K562 (cell line): ENCODE data around the gene DAB2IP. TPM values are rescaled to one million over a fixed set of nuclear protein-coding genes. Genes with fewer than 3 reads are reported as not detected.

Experiments used
- ATAC-seq: fragments of 200-7000 bp; cut with Tn5 transposase; 3 replicates; pipeline ENCODE4 v1.9.1; 2020; ENCODE audit warnings: moderate library complexity
- BruUV-seq: library from RNA; stranded (reverse); fragments of 400-500 nt; replicated peaks from 2 replicates; lab custom pipeline; 2021; lab: Mats Ljungman, UMichigan
- CTCF ChIA-PET: fragments of 300-600 bp; formaldehyde crosslinking; extraction: SDS; loops from one replicate; lab custom pipeline; 2021; ENCODE audit warnings: low intra/inter-chr PET ratio; lab: Yijun Ruan, JAX
- POLR2A ChIA-PET: fragments of 300-600, 350-650 bp; sonication (Branson Sonifier 250); formaldehyde crosslinking; extraction: SDS; loops from one replicate; lab custom pipeline; 2021; ENCODE audit warnings: antibody characterized with exemption, inconsistent platforms; lab: Yijun Ruan, JAX
- DNase-seq, 4 experiments: peaks; one replicate each; pipeline versions ENCODE4 v3.0.0 to v3.0.0-alpha.2; 2011 to 2018; ENCODE audit warnings: low spot score in 3 of 4, mixed read lengths in 3 of 4; ENCODE audit errors: extremely low read depth in 1 of 4
- FAIRE-seq: peaks from 2 replicates; lab custom pipeline; 2011; peaks lifted over from hg19 to GRCh38; lab: Jason Lieb, UNC
- H2AFZ ChIP-seq: 2 replicates; pipeline ENCODE4 v1.6.0; 2011; ENCODE audit warnings: low read depth, low read length, control low read depth, inconsistent platforms
- H3K27ac ChIP-seq: fragments of 200-600 bp; 3 replicates; pipeline ENCODE4 v1.8.0; 2011; ENCODE audit warnings: low read depth, mild to moderate bottlenecking, control low read depth, inconsistent platforms, low read length, moderate library complexity, mixed read lengths; ENCODE audit errors: extremely low read depth
- H3K27me3 ChIP-seq, 2 experiments: fragments of 300-600 bp in 1 of 2; 2 replicates in 1 of 2; 3 replicates in 1 of 2; pipeline versions ENCODE4 v1.6.0 to v1.8.0; 2011; ENCODE audit warnings: inconsistent platforms in 2 of 2, low read length in 2 of 2, mild to moderate bottlenecking in 1 of 2, mixed read lengths in 1 of 2, moderate library complexity in 1 of 2; ENCODE audit not compliant: control insufficient read depth in 2 of 2, insufficient read depth in 2 of 2
- H3K36me3 ChIP-seq: fragments of 300-600 bp; 3 replicates; pipeline ENCODE4 v1.8.0; 2011; ENCODE audit warnings: mild to moderate bottlenecking, low read length, inconsistent platforms; ENCODE audit not compliant: control insufficient read depth, insufficient read depth
- H3K4me1 ChIP-seq, 2 experiments: fragments of 200-600 bp in 1 of 2; replicated peaks in 1 of 2; 2 replicates in 1 of 2; 3 replicates in 1 of 2; pipeline versions ENCODE4 v1.5.1 to v1.8.0; 2011; ENCODE audit warnings: inconsistent platforms in 2 of 2, low read length in 2 of 2, mild to moderate bottlenecking in 1 of 2, mixed read lengths in 1 of 2, moderate library complexity in 1 of 2; ENCODE audit not compliant: control insufficient read depth in 2 of 2, insufficient read depth in 2 of 2
- H3K4me2 ChIP-seq: 2 replicates; pipeline ENCODE4 v1.6.1; 2011; ENCODE audit warnings: low read length, control low read depth, inconsistent platforms, mixed read lengths; ENCODE audit not compliant: insufficient read depth
- H3K4me3 ChIP-seq: fragments of 200-600 bp; sonication (generic), shearing (Covaris generic); 2 replicates; pipeline ENCODE4 v1.5.1; 2016; ENCODE audit warnings: control low read depth, inconsistent platforms
- H3K79me2 ChIP-seq: fragments of 200-600 bp; 3 replicates; pipeline ENCODE4 v1.8.0; 2011; ENCODE audit warnings: low read length, inconsistent platforms; ENCODE audit not compliant: control insufficient read depth, insufficient read depth
- H3K9ac ChIP-seq, 2 experiments: 2 replicates each; pipeline versions ENCODE4 v1.6.0 to v1.6.1; 2011; ENCODE audit warnings: low read depth in 2 of 2, low read length in 2 of 2, control low read depth in 1 of 2, inconsistent platforms in 1 of 2, mild to moderate bottlenecking in 1 of 2, mixed read lengths in 1 of 2; ENCODE audit not compliant: insufficient read depth in 1 of 2
- H3K9me1 ChIP-seq: one replicate; pipeline ENCODE4 v1.6.0; 2011; ENCODE audit warnings: inconsistent platforms, mild to moderate bottlenecking, low read length, moderate library complexity; ENCODE audit not compliant: control insufficient read depth, insufficient read depth
- H3K9me3 ChIP-seq: replicated peaks from 2 replicates; pipeline ENCODE4 v1.5.1; 2011; ENCODE audit warnings: low read depth, low read length, inconsistent platforms; ENCODE audit not compliant: control insufficient read depth, insufficient read depth
- H4K20me1 ChIP-seq: replicated peaks from 2 replicates; pipeline ENCODE4 v1.6.1; 2011; ENCODE audit warnings: low read length, inconsistent platforms, mixed read lengths; ENCODE audit not compliant: control insufficient read depth, insufficient read depth
- CBX2 ChIP-seq: fragments of 200-600 bp; sonication (generic); IDR thresholded peaks from one replicate; pipeline ENCODE4 v1.6.1; 2012; ENCODE audit warnings: mild to moderate bottlenecking, low read length, inconsistent platforms; ENCODE audit not compliant: insufficient read depth, poor library complexity, severe bottlenecking
- CHCHD3 ChIP-seq: fragments of 250-450 bp; sonication (Bioruptor Pico); IDR thresholded peaks from 2 replicates; pipeline ENCODE4 v2.1.2; 2022; ENCODE audit warnings: mild to moderate bottlenecking
- HNRNPK ChIP-seq: fragments of 200-400 bp; formaldehyde crosslinking; IDR thresholded peaks from one replicate; pipeline ENCODE4 v1.6.1; 2018; ENCODE audit warnings: mild to moderate bottlenecking, low read depth, low read length; ENCODE audit not compliant: poor library complexity, severe bottlenecking
- POLR2G ChIP-seq: fragments of 200-400 bp; formaldehyde crosslinking; IDR thresholded peaks from 2 replicates; pipeline ENCODE4 v1.6.1; 2017; ENCODE audit warnings: low read depth, mild to moderate bottlenecking, antibody characterized with exemption, low read length, moderate library complexity
- ZBTB43 ChIP-seq: sonication (generic); formaldehyde crosslinking; IDR thresholded peaks from 2 replicates; pipeline ENCODE4 v1.8.0; 2023; ENCODE audit warnings: mild to moderate bottlenecking, missing genetic modification reagents
- ZNF143 ChIP-seq: sonication (generic); formaldehyde crosslinking; IDR thresholded peaks from 2 replicates; pipeline ENCODE4 v1.9.0; 2022; ENCODE audit warnings: mild to moderate bottlenecking, missing genetic modification reagents
- WGBS: fragments of 100-300 bp; shearing (Covaris generic); methylation state at CpG from one replicate; pipeline ENCODE4 v1.1.6; 2016; ENCODE audit warnings: low coverage, mixed read lengths; ENCODE audit not compliant: insufficient coverage; ENCODE audit errors: missing lambda C conversion rate; 5-methylcytosine and 5-hydroxymethylcytosine counted together
- in situ Hi-C: fragments of 300-500 bp; cut with MboI; formaldehyde crosslinking; loops from 4 replicates; pipeline ENCODE4 v1.15.0; 2018; ENCODE audit warnings: inconsistent platforms, mixed read lengths
- intact Hi-C: fragments of 100-400 bp; cut with micrococcal nuclease; formaldehyde crosslinking; loops from 2 replicates; pipeline ENCODE4 v1.14.2; 2022
- polyA plus RNA-seq, 8 experiments: library from polyadenylated mRNA; depleted of rRNA in 4 of 8; stranded (reverse) in 5 of 8; unstranded in 3 of 8; fragments of >200 nt; fragmentation: Nextera tagmentation in 2 of 8; fragmentation: Illumina TruSeq in 1 of 8; extraction: Ambion mirVana in 2 of 8; extraction: Trizol in 1 of 8; gene quantifications; 2 replicates each; pipeline versions ENCODE4 v1.2.1 to v1.2.3, GENCODE V29; 2011 to 2014; ENCODE audit warnings: inconsistent platforms in 1 of 8, missing spikeins in 1 of 8
- total RNA-seq, 7 experiments: library from RNA; depleted of rRNA in 6 of 7; stranded (reverse); fragments of >200 nt in 6 of 7; fragmentation: Illumina TruSeq in 2 of 7; extraction: Trizol in 2 of 7; gene quantifications; 2 replicates each; pipeline versions ENCODE4 v1.2.1 to v1.2.3, GENCODE V29; 2011 to 2021; ENCODE audit warnings: low replicate concordance in 1 of 7
- TF ChIP-seq, protein P1 (sequence below): IDR thresholded peaks from 2 replicates; pipeline ENCODE4 v1.6.1; 2016; ENCODE audit warnings: missing genetic modification characterization, missing compliant biosample characterization
- TF ChIP-seq, protein P2 (sequence below): sonication (generic); formaldehyde crosslinking; IDR thresholded peaks from 2 replicates; pipeline ENCODE4 v1.8.0; 2022; ENCODE audit warnings: missing genetic modification reagents, mild to moderate bottlenecking, borderline replicate concordance

Gene DAB2IP
- total and polyA plus RNA-seq, 9 of the 15 experiments (the other 6 are each of a cell fraction or from before 2014, with no cell fraction given), result 0.04 to 0.31 (median 0.08) TPM; not detected in 5

- Histone ChIP-seq H3K9me3 (no peaks in the 10 kb centered on the region), H2AFZ (no peak overlapping the region), H3K4me2 (no peak overlapping the region), H3K4me1 (no peaks in the 10 kb centered on the region), H4K20me1 (peaks cover 35% of the 10 kb centered on the region), H3K79me2 (no peaks in the 10 kb centered on the region), H3K27me3 (peaks cover 13 to 99% of the 10 kb centered on the region in 2 experiments), H3K27ac (no peak overlapping the region), H3K9ac (no peak overlapping the region), H3K4me3 (no peak overlapping the region), H3K36me3 (no peaks in the 10 kb centered on the region), H3K9me1 (peaks cover 3% of the 10 kb centered on the region)
- 2% methylated on average over 6 of the region's 6 CpGs for WGBS
- DNase-seq (no peak), FAIRE-seq (no peak), ATAC-seq (no peak)
- no TSS peak for BruUV-seq
- intact Hi-C loops, result no loop called here
- in situ Hi-C loops, result no loop called here
- TF ChIP-seq CHCHD3 (CRISPR knock-in tag), result no peak
- no peak for TF ChIP-seq CBX2
- TF ChIP-seq, protein P1, sequence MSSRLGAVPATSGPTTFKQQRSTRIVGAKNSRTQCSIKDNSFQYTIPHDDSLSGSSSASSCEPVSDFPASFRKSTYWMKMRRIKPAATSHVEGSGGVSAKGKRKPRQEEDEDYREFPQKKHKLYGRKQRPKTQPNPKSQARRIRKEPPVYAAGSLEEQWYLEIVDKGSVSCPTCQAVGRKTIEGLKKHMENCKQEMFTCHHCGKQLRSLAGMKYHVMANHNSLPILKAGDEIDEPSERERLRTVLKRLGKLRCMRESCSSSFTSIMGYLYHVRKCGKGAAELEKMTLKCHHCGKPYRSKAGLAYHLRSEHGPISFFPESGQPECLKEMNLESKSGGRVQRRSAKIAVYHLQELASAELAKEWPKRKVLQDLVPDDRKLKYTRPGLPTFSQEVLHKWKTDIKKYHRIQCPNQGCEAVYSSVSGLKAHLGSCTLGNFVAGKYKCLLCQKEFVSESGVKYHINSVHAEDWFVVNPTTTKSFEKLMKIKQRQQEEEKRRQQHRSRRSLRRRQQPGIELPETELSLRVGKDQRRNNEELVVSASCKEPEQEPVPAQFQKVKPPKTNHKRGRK (tag), result no peak
- TF ChIP-seq ZBTB43, result no peak
- no peak for TF ChIP-seq HNRNPK
- TF ChIP-seq, protein P2, sequence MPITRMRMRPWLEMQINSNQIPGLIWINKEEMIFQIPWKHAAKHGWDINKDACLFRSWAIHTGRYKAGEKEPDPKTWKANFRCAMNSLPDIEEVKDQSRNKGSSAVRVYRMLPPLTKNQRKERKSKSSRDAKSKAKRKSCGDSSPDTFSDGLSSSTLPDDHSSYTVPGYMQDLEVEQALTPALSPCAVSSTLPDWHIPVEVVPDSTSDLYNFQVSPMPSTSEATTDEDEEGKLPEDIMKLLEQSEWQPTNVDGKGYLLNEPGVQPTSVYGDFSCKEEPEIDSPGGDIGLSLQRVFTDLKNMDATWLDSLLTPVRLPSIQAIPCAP (CRISPR knock-in tag), result no peak
- TF ChIP-seq ZNF143 (CRISPR knock-in tag), result no peak
- no peak for TF ChIP-seq POLR2G
- ChIA-PET CTCF (interaction anchor here (0.6 kb wide), 1 partner anchor 74 kb away, joined by 3 read pairs; no protein-coding TSS in a partner anchor), POLR2A (interaction anchor here (0.8 kb wide), 1 partner anchor 228 kb away, joined by 3 read pairs; no protein-coding TSS in a partner anchor)
Measured at GRCh38 chr9:121763131-121763530, 111.7 kb downstream of the DAB2IP start.
